Tibial nerve (tissue), 4 donors: Measurements from ENCODE around the gene FFAR4.

Experiments
- EP300 ChIP-seq, 2 donors: sonication (generic); formaldehyde crosslinking; IDR thresholded peaks; one replicate each; pipeline ENCODE4 v1.6.1; 2017; ENCODE audit warnings: antibody characterized with exemption in 2 of 2, mild to moderate bottlenecking in 1 of 2
- POLR2A ChIP-seq, 2 donors: fragments of 450-650 bp; IDR thresholded peaks; one replicate each; pipeline ENCODE4 v1.6.1; 2017; ENCODE audit warnings: antibody characterized with exemption in 2 of 2, mild to moderate bottlenecking in 2 of 2, moderate library complexity in 2 of 2
- TF ChIP-seq, protein P1 (sequence below), 5 experiments: fragments of 200-600 bp in 3 of 5; fragments of 450-650 bp in 2 of 5; sonication (generic) in 3 of 5; IDR thresholded peaks; one replicate each; pipeline ENCODE4 v1.5.1; 2016 to 2019; ENCODE audit warnings: antibody characterized with exemption in 5 of 5, mild to moderate bottlenecking in 3 of 5, moderate library complexity in 2 of 5

DNA sequence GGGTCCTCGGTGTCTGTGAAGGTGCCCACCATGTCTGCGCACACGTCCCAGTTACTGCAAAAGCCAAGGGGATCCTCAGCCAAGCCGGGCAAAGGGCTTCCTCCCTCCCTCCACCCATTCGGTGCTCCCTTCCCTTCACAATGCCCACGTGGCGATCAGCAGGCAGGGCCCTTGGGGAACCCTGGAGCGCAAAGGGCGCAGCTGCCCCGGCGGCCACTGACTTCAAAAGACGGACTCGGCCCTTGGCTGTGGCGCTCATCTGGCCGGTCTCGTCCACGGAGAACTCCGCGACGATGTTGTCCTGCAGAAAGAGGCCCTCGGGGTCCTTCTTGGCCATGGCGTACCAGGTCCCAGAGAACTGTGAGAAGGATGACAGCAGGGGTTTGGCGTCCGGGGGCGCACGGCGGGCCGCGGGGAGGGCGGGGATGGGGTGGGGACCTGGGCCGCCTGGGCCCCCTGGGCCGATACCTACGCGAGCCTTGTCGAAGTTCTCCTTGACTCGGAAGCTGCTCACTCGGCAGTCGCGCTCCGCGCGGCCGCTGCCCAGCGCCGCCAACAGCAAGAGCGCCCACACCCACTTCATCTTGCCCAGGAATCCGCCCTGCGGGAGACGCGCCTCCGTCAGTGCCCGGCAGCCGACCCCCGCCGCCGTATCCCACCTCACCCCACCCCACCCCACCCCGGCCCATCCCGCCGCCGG lies 34.1 kb downstream of the FFAR4 start:
- TF ChIP-seq, protein P1, sequence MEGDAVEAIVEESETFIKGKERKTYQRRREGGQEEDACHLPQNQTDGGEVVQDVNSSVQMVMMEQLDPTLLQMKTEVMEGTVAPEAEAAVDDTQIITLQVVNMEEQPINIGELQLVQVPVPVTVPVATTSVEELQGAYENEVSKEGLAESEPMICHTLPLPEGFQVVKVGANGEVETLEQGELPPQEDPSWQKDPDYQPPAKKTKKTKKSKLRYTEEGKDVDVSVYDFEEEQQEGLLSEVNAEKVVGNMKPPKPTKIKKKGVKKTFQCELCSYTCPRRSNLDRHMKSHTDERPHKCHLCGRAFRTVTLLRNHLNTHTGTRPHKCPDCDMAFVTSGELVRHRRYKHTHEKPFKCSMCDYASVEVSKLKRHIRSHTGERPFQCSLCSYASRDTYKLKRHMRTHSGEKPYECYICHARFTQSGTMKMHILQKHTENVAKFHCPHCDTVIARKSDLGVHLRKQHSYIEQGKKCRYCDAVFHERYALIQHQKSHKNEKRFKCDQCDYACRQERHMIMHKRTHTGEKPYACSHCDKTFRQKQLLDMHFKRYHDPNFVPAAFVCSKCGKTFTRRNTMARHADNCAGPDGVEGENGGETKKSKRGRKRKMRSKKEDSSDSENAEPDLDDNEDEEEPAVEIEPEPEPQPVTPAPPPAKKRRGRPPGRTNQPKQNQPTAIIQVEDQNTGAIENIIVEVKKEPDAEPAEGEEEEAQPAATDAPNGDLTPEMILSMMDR (IDR thresholded peaks at IDR 0.05) = no peak
- TF ChIP-seq POLR2A (IDR thresholded peaks at IDR 0.05) (no peak), EP300 (IDR thresholded peaks at IDR 0.05) (no peak)
